Measurements from ENCODE around the gene ADD3. TPM values are rescaled to one million over a fixed set of nuclear protein-coding genes. Genes with fewer than 3 reads are reported as not detected.

The ADD3 gene
- total and polyA plus RNA-seq, 10 of the 15 experiments (the other 5 are each of a cell fraction or from before 2014, with no cell fraction given), result 27.3 to 129 (median 67.8) TPM

- TF ChIP-seq NR2F1 (conservative IDR thresholded peaks at IDR 0.05), result no peak
- 0 out of 2 replicates have a peak, but pooled peaks have one; percentile 27 for TF ChIP-seq MLLT1 (IDR thresholded peaks at IDR 0.05)
- TF ChIP-seq, protein P1, sequence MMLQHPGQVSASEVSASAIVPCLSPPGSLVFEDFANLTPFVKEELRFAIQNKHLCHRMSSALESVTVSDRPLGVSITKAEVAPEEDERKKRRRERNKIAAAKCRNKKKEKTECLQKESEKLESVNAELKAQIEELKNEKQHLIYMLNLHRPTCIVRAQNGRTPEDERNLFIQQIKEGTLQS (IDR thresholded peaks at IDR 0.05; ENCODE audit: borderline replicate concordance, extremely low read depth, low read depth, low read length), result no peak
- TF ChIP-seq E2F8 (IDR thresholded peaks at IDR 0.05; ENCODE audit: low read depth, partially characterized antibody), result no peak
- TF ChIP-seq NBN (IDR thresholded peaks at IDR 0.05), result no peak
- no peak for TF ChIP-seq NR2C1 (IDR thresholded peaks at IDR 0.05)
- TF ChIP-seq PML (IDR thresholded peaks at IDR 0.05; ENCODE audit: low read length), result no peak
- no peak for TF ChIP-seq ZNF622 (IDR thresholded peaks at IDR 0.05)
- no peak for TF ChIP-seq DPF2 (IDR thresholded peaks at IDR 0.05)
- TF ChIP-seq TBL1XR1 (IDR thresholded peaks at IDR 0.05; ENCODE audit: low read depth, low read length), result no peak
- no peak for TF ChIP-seq MAX (IDR thresholded peaks at IDR 0.05; ENCODE audit: low read depth, low read length)
- no peak for TF ChIP-seq E2F4 (IDR thresholded peaks at IDR 0.05; ENCODE audit: low read depth, low read length)
- no peak for TF ChIP-seq EZH2 (IDR thresholded peaks at IDR 0.05; ENCODE audit: borderline replicate concordance, control insufficient read depth, low read depth, low read length)
- no peak for TF ChIP-seq MXI1 (IDR thresholded peaks at IDR 0.05; ENCODE audit: low read depth, low read length)
- TF ChIP-seq YBX1 (IDR thresholded peaks at IDR 0.05), result no peak
- TF ChIP-seq TCF3 (IDR thresholded peaks at IDR 0.05; ENCODE audit: borderline replicate concordance, insufficient read depth, low read depth, low read length), result no peak
- no peak for TF ChIP-seq TARDBP (IDR thresholded peaks at IDR 0.05; ENCODE audit: borderline replicate concordance)
- peak; percentile 26 for TF ChIP-seq SKIL (IDR thresholded peaks at IDR 0.05; ENCODE audit: low read depth, poor library complexity, severe bottlenecking)
- peak; percentile 20; the same call in 1 of the 2 replicates for TF ChIP-seq SPI1 (IDR thresholded peaks at IDR 0.05; ENCODE audit: borderline replicate concordance, insufficient read depth, low read depth, low read length)
- no peak for TF ChIP-seq NFIC (IDR thresholded peaks at IDR 0.05; ENCODE audit: low read depth, low read length)
- TF ChIP-seq, protein P2, sequence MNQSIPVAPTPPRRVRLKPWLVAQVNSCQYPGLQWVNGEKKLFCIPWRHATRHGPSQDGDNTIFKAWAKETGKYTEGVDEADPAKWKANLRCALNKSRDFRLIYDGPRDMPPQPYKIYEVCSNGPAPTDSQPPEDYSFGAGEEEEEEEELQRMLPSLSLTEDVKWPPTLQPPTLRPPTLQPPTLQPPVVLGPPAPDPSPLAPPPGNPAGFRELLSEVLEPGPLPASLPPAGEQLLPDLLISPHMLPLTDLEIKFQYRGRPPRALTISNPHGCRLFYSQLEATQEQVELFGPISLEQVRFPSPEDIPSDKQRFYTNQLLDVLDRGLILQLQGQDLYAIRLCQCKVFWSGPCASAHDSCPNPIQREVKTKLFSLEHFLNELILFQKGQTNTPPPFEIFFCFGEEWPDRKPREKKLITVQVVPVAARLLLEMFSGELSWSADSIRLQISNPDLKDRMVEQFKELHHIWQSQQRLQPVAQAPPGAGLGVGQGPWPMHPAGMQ (IDR thresholded peaks at IDR 0.05; ENCODE audit: borderline replicate concordance), result no peak
- no peak for TF ChIP-seq CREM (IDR thresholded peaks at IDR 0.05; ENCODE audit: low read depth)
Observed at GRCh38 chr10:110137142-110137545, 129.4 kb downstream of the ADD3 start (continued).

All from GM12878 (cell line).